NCI-H524 (cell line): ENCODE measurements around the gene TMSB4X.
"Not testable (repeated sequence)": the region's sequence is repeated elsewhere in the genome, so short reads cannot be mapped to it uniquely, and the experiment has no call there.

Experiments used
- DNase-seq, 2 experiments: peaks; one replicate each; lab custom pipeline; 2025; lab: John Stamatoyannopoulos, UW

The TMSB4X gene

DNA sequence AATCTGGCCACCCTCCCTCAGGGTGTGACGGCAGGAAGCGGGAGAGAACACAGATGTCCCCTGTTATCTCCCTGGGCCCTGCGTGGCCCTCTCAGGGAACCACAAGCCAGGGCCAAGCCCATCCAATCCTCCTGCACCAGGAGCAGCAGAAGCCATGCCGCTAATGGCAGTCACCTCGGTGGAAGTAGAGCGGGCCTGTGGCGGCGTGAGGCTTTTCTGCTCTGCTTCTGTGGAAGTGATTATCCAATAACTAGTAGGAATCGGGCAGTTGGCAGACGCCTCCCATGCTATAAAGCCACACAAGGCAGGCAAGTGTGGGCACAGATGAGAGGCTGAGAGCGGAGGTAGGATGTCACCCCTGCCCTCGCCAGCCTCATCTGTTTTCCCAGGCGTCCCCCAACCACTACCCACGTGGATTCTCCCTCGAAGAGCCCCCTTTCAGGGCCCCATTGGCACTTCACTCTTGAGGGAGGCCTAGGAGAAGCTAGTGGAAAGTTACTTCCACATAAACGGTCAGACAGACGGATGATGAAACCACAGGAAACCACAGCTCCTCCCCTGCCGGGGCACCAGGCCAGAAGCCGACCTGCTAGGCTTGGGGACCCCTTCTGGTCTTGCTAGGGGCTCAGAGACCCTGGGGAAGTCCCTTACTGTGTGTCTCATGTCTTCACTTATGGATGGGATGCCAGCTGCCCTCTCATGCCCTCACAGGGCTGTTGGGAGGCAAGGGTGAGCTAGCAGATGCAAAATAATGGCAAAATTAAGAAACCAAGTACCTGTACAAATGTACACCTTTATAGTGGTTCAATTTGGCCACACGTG is 18.8 kb upstream of the TMSB4X start:
- no peak for DNase-seq

DNA sequence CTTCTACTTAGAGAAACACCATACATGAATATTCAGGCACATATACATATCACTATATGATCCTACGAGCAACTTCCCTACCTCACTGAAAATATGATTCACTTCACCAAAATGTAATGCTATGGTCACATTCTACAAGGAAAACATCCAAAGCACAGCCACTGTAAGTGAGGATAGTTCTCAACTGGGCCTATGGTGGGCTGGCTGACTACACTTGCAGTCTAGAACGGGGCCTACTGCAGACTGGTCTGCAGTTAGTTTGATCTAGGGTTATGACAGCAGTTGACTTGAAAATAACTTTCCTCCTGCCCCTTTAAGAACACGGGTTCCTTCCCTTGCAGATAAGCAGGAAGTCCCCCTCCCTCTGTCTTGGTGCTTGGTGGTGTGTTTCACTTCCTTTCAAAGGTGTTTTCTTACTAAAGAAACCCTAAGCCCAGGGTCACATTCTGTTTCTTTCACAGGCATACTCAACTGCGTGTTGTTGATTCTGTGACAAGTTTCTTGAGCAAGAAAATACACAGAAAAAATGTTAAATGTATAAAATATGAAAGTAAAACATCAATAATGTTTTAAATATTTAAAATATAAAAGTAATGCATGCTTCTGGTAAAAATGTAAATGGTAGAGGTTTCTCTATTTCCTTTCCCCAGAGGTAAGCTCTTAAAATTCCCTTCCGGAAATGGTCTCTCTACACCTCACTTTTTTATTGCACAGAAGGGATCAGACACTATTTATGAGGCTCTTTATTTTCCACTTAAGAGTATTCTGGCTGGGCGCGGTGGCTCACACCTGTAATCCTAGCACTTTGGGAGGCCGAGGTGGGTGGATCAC is 18.0 kb upstream of the TMSB4X start:
- no peak for DNase-seq

DNA sequence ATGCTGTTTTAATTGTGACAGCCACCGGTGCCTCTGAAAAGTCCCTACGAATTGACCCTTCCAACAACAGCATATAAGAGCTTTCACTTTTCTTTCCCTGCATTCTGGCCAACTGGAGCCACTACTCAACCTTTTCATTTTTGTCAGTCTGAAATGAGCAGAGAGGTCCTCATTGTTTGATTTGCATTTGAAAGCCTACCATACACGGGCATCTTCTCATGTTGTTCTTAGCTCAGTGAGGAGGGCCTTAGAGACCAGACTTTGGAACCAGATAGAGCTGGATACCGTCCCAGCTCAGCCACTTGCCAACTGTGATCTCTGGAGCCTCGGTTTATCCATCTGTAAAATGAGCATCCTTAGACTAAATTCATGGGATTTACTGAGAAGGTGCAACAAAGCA is 16.9 kb upstream of the TMSB4X start:
- DNase-seq, result no peak

DNA sequence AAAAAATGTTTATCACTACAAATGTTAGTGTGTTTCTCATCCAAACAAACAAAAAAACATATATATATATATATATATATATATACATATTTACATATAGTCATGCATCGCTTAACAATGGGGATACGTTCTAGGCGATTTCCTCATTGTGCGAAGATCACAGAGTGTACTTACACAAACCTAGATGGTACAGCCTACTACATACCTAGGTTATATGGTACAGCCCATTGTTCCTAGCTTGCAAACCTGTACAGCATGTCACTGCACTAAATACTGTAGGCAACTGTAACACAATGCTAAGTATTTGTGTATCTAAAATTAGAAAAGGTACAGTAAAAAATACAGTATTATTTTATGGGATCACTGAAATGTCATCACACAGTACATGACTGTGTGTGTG is 16.4 kb upstream of the TMSB4X start:
- no peak for DNase-seq

DNA sequence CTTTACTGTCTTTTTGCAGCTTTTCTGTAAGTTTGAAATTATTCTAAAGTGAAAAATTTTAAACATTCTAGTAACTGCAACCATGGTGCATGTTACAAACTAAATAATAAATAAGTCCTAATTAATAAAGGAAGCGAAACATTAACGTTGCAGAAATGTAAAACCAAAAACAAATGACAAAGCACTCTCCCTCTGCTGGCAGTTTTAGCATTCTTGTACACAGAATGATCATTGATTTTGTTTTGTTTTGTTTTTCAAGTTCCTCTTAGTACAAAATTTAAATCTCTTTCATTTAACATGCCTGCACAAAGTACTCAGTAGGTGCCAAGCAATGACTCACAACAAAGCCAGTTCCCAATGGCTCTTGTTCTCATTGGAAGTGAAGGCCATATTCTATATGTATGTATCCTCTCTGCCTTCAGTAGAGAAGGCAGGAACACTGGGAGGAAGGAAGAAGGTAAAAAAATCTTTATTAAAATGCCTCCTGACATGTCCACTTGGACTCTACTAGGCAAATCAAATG is 13.7 kb upstream of the TMSB4X start:
- DNase-seq, result no peak

DNA sequence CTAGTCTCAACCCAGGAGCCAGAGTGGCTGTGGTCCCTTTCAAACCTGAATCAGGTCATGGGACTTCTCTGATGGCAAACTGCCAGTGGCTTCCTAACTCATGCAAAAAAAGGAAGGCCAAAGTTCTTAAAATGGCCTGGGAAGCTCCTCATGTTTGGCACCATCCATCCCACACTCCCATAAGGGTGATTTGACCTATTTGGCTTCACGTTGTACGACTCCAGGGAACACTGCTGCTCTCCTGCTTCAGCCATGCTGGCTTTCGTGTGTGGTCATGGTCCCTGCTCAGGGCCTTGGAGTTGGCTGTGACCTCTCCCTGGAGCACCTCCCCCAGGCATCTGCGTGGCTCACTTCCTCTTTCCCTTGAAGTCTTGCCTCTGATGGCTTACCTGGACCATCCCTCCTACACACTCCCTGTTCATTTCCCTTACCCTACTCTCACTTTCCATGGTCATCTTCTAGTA is 12.8 kb upstream of the TMSB4X start:
- no peak for DNase-seq

DNA sequence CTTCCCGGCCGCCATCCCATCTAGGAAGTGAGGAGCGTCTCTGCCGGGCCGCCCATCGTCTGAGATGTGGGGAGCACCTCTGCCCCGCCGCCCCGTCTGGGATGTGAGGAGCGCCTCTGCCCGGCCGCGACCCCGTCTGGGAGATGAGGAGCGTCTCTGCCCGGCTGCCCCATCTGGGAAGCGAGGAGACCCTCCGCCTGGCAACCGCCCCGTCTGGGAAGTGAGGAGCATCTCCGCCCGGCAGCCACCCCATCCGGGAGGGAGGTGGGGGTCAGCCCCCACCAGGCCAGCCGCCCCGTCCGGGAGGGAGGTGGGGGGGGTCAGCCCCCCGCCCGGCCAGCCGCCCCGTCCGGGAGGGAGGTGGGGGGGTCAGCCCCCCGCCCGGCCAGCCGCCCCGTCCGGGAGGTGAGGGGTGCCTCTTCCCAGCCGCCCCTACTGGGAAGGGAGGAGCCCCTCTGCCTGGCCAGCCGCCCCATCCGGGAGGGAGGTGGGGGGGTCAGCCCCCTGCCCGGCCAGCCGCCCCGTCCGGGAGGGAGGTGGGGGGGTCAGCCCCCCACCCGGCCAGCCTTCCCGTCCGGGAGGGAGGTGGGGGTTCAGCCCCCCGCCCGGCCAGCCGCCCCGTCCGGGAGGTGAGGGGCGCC is 11.6 kb upstream of the TMSB4X start:
- not testable (repeated sequence) for DNase-seq

DNA sequence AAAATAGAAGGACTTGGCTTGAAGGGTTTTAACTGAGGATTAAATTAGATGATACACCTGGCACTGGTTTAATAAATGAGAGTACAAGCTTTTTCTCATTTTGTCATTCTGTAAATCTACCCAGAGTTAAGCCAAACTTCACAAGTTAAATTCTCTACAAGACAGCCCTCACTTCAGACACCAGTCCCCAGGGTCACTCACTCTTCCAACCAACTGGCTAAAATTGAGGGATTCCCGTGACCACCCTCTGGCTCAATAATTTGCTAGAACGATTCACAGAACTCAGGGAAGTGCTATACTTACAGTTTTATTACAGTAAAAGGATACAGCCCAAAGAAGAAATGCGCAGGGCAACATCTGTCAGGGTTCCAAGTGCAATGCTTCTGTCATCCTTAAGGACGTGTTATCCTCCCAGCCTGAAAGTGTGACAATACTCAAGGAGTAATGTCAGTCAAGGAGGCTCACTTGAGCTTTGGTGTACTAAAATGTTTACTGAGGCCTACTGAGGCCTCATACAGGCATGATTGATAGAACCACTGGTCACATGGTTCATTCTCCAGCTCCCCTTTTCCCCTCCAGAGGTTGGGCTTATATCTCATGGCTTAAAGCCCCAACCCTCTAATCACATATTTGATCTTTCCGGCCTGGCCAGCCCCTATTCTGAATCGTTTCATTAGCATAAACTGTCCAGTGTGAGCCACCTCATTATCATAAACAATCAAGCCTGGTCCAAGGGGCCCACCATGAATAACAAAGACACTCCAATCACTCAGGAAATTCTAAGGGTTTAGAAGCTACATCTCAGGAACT is 9.6 kb upstream of the TMSB4X start:
- peak; percentile 92 to 96 for DNase-seq

DNA sequence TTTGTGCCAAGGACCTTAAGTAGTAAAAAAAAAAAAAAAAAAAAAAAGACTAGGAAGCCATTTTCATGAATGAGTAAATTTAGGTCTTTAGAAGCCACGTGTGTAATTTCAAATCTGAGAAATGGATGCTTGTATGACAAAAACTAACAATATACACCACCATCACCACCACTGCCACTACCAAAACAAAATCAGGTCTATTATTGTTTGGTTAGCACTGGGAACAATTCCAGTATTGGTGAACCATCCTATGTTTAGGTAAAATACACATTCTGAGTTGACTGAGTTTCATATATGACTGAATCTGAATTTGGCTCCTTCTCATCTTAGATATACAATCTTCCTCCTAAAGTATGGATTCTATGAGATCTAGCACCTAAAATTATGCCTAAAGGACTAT is 8.8 kb upstream of the TMSB4X start:
- no peak for DNase-seq

DNA sequence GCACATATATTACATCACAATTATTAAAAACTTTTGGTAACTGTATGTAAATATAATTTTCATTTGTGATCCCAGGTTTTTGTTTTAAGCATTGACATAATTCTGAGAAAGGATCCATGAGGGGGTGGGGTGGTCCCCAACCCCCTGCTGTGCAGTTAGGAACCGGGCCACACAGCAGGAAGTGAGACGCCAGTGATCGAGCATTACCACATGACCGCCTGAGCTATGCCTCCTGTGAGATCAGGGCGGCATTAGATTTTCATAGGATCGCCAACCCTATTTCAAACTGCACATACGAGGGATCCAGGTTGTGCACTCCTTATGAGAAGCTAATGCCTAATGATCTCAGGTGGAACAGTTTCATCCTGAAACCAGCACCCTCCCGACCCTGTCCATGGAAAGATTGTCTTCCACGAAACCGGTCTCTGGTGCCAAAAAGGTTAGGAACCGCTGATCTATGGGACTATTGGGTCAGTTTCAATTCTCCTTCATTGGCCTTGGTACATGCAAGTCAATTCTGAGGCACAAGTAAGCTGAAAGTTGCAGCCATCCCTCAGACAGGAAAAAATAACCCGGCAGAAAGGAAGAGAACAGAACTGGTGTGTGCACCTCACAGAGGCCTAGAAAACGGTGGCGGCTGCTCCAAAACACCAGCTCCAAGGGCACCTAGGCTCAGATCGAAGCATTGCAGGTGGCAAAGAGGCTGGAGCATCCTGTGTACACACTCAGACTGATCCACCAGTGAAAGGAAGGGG is 7.0 kb upstream of the TMSB4X start:
- no peak for DNase-seq

DNA sequence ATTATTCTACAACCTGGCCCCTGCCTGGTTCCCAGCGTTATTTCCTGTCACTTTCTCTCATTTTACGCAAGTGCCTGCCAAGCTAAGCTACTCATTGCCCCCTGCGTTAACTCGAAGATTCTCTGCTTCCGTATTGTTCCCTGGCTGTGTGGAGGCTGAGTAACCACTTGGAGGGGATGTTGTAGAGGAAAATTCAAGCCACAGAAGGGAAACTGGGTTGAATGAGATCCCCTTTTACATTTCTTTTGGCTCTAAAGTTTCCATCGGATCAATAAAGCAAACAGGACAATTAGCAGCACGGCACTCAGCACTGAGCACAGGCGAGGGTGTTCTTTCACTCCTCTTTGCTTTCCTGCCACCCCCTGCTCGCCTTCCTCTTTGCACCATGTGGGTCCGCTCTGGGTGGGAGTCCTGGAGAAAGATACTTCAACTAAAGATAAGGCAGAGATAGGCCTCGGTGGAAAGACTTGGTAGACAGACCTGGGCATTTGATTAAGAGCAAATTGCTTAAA is 4.2 kb upstream of the TMSB4X start:
- peak; percentile 28 to 58 for DNase-seq

DNA sequence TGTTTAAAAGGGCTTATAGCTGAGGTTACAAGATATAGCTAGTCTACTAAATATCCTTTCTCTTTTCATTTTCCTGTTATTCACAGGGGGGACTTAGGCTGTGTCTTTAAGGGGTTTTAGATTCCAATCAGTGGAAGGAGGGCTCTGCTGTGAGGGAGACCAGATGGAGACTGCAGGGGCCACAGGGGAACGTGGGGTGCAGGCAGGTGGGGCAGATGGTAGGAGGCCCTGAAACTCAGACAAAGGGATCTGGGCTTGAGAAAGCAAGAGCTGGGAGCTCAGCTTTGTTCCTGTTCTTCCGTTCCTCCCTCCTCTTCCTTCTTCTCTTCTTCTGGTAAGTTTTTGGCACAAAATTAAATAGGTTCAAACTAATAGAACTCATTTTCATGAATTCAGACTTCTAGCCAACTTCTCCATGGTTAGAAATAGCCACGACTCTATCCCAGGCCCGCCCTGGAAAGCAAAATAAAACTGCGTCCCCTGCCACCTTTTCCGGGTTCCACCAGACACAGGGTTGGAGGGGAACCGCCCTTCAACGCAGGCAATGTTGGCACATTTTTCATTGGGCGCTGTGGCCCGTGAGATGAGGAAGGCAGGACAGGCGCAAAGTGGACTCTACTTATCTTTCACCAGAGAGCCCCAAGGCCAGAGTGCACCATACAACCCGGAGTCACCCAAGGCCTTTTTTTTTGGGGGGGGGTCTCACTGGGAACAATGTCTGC is 3.5 kb upstream of the TMSB4X start:
- DNase-seq, result peak in 1 of 2 experiments; percentile 49

DNA sequence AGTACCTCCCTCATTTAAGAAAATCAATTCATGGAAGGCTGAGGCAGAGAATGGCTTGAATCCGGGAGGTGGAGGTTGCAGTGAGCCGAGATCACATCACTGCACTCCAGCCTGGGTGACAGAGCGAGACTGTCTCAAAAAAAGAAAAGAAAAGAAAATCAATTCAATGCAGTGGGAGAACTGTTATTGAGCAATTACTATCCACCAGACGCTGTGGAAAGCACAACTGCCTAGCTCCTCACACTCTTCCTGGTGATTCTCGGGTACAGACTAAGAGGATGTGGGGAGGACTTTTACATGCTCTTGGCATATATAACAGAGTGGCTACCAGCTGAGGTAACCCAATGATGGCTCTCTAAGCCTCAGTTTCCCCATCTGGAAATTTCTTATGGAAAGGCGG is 2.7 kb upstream of the TMSB4X start:
- no peak for DNase-seq

DNA sequence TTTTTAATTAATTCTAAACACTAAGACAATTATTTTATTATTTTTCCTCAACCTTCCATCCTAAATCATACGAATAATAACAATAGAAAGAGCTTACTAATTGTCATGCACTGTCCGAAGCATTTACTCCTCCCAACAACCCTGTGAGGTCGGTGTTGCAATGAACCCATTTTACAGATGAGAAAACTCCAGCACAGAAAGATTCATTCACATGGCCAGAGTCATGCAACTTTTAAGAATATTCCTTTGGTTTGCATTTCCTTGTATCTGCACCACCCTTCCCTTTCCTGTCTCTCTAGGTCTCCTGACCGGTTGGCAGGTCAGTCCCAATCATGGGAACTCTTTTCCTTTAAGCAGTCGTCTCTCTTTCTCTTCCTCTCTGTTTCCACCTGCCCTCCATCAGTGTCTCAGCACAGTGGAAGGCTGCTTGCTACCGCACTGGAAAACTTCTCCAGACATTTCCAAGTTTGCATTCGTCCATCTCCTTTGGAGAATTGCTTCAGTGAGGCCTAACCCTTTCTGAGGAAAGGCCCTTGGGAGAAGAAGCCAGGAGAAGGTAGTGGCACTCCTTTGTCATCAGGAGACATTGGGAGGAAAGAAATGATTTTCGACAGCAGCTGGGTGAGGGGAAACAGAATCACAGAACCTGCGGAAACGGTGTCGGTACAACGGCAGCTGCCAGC is 1.9 kb upstream of the TMSB4X start:
- no peak for DNase-seq

DNA sequence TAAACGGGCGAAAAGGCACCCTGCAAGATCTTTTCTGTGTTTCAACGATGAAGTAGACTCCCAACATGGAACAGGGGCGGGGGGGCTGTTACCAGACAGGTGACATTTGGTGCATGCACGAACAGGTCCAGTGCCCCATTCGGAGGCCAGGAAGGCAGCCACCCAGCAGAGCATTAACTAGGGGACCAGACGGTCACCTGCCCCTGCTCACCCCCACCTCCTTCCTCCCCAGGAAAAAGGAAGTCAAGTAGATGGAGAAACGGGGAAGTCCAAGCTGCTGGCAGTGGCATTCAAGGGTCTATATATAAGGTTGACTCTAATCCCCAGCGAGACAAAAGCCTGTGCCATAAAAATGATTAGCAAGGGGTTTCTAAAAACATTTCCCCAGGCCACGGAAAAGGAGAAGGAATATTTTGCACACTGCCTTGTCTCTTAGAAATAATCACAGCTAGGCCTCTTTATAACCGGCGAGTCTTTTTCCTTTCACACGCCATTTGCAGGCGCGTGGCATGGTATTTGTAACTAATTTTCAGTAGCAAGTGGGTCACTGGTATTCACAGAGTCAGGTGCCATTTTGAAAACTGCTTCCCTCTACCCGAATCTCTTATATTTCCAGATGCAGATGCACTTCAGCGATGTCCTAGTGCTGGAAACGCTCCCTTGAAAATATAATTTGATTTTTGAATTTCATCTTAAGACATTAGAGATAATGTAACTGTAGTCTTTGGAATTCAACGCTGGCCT is 1.2 kb upstream of the TMSB4X start:
- DNase-seq, result peak in 1 of 2 experiments; percentile 25

DNA sequence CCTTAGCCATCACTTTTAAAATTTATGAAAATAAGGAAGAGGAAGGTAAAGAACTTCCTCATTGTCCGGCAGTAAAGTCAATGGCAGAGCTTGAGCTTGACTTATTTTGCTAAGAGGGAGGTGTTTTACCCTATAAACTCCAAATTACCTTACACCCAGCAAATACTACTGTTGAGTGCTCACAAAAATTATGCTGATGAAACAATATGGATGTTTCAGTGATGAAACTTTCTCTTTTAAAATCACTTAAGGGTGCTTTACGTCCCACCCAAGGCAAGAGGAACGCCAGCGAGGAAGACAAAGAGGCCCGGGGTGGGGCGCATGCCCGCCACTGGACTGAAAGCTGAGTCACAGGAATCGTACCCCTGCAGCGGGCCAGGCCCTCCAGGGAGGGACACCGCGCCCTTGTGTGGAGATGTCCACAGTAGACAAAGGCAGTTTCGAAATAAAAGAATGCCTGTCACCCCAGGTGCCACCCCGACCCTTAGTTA is 560 bp upstream of the TMSB4X start:
- peak in 1 of 2 experiments; percentile 43 for DNase-seq

DNA sequence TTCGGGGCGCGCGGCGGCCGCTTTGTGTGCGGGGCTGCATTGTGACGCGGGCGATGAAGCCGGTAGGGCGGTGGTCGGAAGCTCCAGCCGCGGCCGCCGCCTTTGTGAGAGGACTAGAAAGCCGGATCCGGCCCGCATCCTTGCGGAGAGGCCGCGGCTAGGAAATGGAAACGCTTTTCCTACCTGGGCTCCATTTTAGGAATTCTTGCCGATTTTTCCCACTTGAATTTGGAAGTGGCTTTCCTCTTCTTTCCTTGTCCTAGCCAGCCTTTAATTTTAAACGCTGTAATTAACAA is 708 bp downstream of the TMSB4X start:
- no peak for DNase-seq

DNA sequence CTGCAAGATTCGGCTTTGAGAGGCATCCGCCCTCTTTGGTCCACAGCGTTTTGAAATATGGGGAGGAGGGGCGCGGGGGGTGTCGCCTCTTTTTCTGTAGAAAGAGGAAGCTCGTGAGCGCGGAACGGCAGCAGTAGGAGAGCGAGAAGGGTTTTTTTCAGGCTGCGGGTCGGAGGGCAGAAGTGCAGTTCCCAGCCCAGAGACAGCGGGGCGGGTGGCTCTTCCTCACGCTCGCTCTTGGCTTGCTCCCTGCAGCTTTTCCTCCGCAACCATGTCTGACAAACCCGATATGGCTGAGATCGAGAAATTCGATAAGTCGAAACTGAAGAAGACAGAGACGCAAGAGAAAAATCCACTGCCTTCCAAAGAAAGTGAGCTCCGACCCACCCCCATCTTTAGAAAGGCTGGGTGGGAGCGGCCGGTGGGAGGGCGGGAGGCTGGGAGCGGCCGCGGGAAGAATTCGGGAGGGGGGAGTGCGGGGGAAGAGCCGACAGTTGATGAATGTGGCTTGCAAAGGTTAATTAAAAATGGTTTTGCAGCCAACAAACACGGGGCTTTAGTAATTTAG is 1.2 kb downstream of the TMSB4X start:
- peak in 1 of 2 experiments; percentile 38 for DNase-seq
